ENCODE data around the gene MYH7.
"Not testable (repeated sequence)": the region's sequence is repeated elsewhere in the genome, so short reads cannot be mapped to it uniquely, and the experiment has no call there.

MYH7 gene

DNA sequence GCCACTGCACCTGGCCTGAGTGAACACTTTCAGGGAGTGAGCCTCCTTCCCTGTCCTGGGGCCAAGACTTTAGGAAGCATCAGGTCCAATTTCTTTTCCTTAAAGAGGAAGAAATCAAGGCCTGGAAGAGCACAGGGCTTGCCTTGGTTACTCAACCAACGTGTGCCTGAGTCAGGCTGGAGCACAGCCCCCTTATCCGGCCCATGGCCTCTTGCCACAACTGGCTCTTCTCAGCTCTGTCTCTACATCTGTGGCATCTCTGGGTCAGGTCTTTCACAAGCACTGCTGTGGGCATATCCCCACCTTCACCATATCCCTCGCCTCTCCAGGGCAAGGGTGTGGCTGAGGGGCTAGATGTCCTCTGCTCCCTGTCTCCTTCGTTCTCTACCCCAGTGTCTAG lies 34.2 kb downstream of the MYH7 start:
- no peak overlapping the region for H3K4me3 ChIP-seq (ENCODE audit: low read length)
- no peak for TF ChIP-seq CTCF (conservative IDR thresholded peaks at IDR 0.05; ENCODE audit: low read depth, low read length)
- no peak for DNase-seq (ENCODE audit: low read depth)

DNA sequence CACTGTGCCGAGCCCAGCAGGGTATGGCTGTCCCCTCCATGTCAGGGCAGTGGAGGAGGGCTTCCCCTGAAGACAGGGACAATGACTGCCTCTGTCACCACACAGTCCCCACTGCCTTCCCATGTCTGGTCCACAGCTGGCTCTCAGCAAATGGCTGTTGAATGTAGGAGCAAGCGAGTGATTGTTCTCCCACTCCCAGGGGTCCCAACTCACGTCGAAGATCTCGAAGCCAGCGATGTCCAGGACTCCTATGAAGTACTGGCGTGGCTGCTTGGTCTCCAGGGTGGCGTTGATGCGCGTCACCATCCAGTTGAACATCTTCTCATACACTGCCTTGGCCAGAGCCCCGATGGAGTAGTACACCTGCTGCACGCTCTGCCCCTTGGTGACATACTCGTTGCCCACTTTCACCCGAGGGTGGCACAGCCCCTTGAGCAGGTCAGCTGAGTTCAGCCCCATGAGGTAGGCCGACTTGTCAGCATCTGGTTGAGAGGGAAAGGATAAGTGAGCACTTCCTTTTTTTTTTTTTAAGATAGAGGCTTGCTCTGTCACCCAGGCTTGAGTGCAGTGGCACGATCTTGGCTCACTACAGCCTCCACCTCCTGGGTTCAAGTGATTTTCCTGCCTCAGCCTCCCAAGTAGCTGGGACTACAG lies 34.8 kb downstream of the MYH7 start:
- DNase-seq (ENCODE audit: low read depth): not testable (repeated sequence)

DNA sequence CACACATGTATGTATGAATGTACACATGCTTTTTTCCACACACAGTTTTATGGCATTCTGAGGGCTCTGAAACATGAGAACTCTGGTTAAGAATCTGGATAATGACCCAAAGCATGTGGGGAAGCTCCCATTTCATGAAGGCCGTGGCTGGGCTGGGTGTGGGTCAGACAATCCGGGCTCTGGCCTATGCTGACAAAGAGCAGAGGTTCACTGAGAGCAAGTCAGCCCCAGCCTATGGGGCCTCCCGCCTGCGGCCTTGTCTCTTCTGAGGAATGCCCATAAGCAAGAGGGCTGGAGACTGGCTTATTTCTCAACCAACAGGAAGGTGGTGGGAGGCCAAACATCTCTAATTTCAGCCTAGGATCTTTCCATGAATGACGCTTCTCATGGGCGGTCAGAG lies 35.9 kb downstream of the MYH7 start:
- no peak overlapping the region for H3K4me3 ChIP-seq (ENCODE audit: low read length)
- TF ChIP-seq CTCF (conservative IDR thresholded peaks at IDR 0.05; ENCODE audit: low read depth, low read length): no peak
- DNase-seq (ENCODE audit: low read depth): no peak

More for the DNA sequence above, 34.8 kb downstream of the MYH7 start:
- H3K4me3 ChIP-seq (ENCODE audit: low read length): not testable (repeated sequence)

- no peak for DNase-seq (ENCODE audit: low read depth)
- no peak for TF ChIP-seq CTCF (conservative IDR thresholded peaks at IDR 0.05; ENCODE audit: low read depth, low read length)
- no peak overlapping the region for H3K4me3 ChIP-seq (ENCODE audit: low read length)
Measured at GRCh38 chr14:23399136-23399535, 36.3 kb downstream of the MYH7 start.

GRCh38 chr14:23398348-23398747 lies 37.1 kb downstream of the MYH7 start:
- TF ChIP-seq CTCF (conservative IDR thresholded peaks at IDR 0.05; ENCODE audit: low read depth, low read length): no peak
- no peak for DNase-seq (ENCODE audit: low read depth)
- H3K4me3 ChIP-seq (ENCODE audit: low read length): no peak overlapping the region

DNA sequence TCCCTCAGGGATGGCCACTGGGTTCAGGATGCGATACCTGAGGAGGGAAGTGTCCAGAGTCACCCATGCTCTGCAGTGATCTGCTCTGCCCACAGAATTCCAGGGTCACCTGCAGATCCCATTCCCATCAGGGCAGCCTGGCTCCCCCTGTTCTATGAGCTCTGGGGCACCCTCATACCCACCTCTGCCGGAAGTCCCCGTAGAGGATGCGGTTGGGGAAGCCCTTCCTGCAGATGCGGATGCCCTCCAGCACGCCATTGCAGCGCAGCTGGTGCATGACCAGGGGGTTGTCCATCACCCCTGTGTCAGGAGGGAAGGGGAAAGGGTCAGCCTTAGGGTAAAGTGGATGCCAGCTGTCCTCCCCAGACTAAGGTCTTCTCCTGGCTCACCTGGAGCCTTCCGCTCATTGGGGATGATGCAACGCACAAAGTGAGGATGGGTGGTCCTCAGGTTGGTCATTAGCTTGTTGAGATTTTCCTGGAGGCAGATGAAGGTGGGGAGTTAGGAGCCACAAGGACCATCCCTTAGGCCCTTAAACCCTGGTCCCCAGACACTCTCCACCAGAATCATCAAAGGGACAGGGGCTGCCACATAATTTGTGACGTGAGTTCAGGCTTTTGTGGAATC lies 38.6 kb downstream of the MYH7 start:
- no peak for TF ChIP-seq CTCF (conservative IDR thresholded peaks at IDR 0.05; ENCODE audit: low read depth, low read length)
- H3K4me3 ChIP-seq (ENCODE audit: low read length): no peak overlapping the region
- DNase-seq (ENCODE audit: low read depth): no peak

DNA sequence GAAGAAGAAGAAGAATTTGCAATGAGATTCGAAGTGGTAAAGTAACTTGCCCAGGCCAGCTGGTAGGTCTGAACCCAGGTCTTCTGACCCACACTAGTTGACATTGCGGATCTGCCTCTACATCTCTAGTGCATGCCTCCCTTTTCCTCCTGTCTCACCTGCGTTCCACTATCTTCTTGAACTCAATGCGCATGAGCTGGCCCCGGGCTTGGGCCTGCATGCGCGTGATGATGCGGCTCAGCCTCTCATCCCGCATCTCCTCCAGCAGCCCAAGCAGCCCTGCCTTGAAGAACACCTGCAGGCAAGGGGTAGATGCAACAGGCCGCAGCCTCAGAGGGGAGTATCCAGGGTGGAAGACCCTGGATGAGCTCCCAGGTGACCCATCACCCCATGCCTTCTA lies 39.3 kb downstream of the MYH7 start:
- no peak overlapping the region for H3K4me3 ChIP-seq (ENCODE audit: low read length)
- no peak for DNase-seq (ENCODE audit: low read depth)
- no peak for TF ChIP-seq CTCF (conservative IDR thresholded peaks at IDR 0.05; ENCODE audit: low read depth, low read length)

All from retinal pigment epithelial cell (primary cell).